NB4 (cell line): ENCODE results near the gene ZFP91.

Source experiments
- POLR2A ChIP-seq: IDR thresholded peaks from 2 replicates; pipeline ENCODE4 v1.6.1; 2011; ENCODE audit warnings: mild to moderate bottlenecking; ENCODE audit not compliant: insufficient read length; ENCODE audit errors: extremely low read depth
- TF ChIP-seq, protein P1 (sequence below): IDR thresholded peaks from one replicate; pipeline ENCODE4 v1.5.1; 2012; ENCODE audit warnings: low read depth, low read length
- TF ChIP-seq, protein P2 (sequence below): IDR thresholded peaks from 2 replicates; pipeline ENCODE4 v1.6.1; 2011; ENCODE audit warnings: low read depth, low read length

DNA sequence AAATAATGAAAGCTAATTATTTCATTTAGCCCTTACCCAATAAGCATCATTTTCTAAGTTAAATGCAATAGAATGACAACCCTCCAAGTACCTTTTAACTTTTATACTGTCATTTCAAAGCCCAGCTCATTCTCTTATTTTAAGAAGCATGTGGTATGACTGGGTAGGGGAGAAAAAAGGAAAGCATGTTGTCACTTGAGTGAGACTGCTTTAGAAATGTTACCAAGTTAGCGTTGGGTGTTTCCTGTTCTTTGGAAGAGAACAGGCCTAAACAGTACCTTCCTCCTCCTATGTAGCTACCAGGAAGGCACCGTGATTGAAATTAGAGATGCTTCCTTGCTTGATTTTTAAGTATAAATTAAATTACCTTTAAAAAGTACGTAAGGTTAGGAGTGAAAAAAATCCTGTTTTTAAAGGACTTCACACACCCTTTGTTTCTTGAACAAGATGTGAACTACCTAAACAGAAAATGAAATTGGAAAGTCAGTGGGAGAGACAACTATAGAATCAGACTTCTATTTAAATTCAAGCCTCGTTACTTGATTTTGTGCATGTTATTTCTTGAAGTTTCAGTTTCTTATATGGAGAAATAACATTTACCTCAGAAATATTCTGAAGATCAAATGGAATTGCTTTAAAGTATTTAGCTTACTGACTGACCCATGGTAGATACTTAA lies 42.9 kb downstream of the ZFP91 start:
- TF ChIP-seq, protein P1, sequence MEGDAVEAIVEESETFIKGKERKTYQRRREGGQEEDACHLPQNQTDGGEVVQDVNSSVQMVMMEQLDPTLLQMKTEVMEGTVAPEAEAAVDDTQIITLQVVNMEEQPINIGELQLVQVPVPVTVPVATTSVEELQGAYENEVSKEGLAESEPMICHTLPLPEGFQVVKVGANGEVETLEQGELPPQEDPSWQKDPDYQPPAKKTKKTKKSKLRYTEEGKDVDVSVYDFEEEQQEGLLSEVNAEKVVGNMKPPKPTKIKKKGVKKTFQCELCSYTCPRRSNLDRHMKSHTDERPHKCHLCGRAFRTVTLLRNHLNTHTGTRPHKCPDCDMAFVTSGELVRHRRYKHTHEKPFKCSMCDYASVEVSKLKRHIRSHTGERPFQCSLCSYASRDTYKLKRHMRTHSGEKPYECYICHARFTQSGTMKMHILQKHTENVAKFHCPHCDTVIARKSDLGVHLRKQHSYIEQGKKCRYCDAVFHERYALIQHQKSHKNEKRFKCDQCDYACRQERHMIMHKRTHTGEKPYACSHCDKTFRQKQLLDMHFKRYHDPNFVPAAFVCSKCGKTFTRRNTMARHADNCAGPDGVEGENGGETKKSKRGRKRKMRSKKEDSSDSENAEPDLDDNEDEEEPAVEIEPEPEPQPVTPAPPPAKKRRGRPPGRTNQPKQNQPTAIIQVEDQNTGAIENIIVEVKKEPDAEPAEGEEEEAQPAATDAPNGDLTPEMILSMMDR: no peak
- TF ChIP-seq, protein P2, sequence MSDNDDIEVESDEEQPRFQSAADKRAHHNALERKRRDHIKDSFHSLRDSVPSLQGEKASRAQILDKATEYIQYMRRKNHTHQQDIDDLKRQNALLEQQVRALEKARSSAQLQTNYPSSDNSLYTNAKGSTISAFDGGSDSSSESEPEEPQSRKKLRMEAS: no peak
- TF ChIP-seq POLR2A: no peak
